ENCODE measurements around the gene DZANK1. TPM values are rescaled to one million over a fixed set of nuclear protein-coding genes. Genes with fewer than 3 reads are reported as not detected.

DZANK1 gene
- polyA plus RNA-seq, 1 donor (not counting 4 experiments of a cell fraction or from before 2014, with no cell fraction given), result 3.0 TPM

DNA sequence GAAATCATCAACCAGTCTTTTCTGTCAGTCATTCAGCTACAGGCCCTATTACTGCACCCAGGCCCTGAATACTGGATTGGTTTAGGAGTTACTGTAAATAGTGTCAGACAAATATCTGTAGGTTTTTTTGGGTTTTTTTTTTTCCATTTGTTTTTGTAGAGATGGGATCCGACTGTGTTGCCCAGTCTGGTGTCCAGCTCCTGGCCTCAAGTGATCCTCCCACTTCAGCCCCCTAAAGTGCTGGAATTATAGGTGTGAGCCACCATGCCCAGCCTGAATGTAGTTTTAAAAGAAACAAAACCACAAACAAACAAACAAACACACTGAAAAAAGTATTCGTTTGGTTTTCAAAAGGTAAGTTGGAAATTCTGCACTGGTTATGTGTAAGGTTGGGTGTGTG is 39.6 kb downstream of the DZANK1 start:
- Histone ChIP-seq H3K36me3 (ENCODE audit: control insufficient read depth in 2 of 2, extremely low read depth in 1 of 2, insufficient read depth in 2 of 2, low read length in 2 of 2) (no peaks in the 10 kb centered on the region), H3K27me3 (ENCODE audit: control insufficient read depth, extremely low read depth, insufficient read depth, low read length) (no peaks in the 10 kb centered on the region), H3K4me2 (ENCODE audit: control insufficient read depth, extremely low read depth, insufficient read depth, low read depth, low read length) (no peak overlapping the region), H3K9ac (ENCODE audit: control insufficient read depth, extremely low read depth, insufficient read depth, low read length) (no peak overlapping the region), H3K4me1 (ENCODE audit: control insufficient read depth, extremely low read depth, insufficient read depth, low read length) (no peaks in the 10 kb centered on the region), H2AFZ (ENCODE audit: control insufficient read depth, low read length) (no peak overlapping the region), H3K9me3 (ENCODE audit: control insufficient read depth, low read depth, low read length) (no peaks in the 10 kb centered on the region), H3K9me1 (ENCODE audit: control insufficient read depth, extremely low read depth, insufficient read depth, low read length) (no peaks in the 10 kb centered on the region), H4K20me1 (ENCODE audit: control insufficient read depth, extremely low read depth, insufficient read depth, low read length) (no peaks in the 10 kb centered on the region), H3K27ac (ENCODE audit: control insufficient read depth, insufficient read depth, low read length) (no peak overlapping the region), H3K4me3 (ENCODE audit: control insufficient read depth in 2 of 3, extremely low read depth in 1 of 3, insufficient read depth in 2 of 3, low read depth in 1 of 3, low read length in 3 of 3) (no peak overlapping the region), H3K79me2 (ENCODE audit: control insufficient read depth, insufficient read depth, low read length) (no peaks in the 10 kb centered on the region)
- dilution Hi-C loops (cut with MboI; ENCODE audit: extremely low pct_ligation_motif_present, low sequenced_read_pairs), result no loop called here
- TF ChIP-seq, protein P1, sequence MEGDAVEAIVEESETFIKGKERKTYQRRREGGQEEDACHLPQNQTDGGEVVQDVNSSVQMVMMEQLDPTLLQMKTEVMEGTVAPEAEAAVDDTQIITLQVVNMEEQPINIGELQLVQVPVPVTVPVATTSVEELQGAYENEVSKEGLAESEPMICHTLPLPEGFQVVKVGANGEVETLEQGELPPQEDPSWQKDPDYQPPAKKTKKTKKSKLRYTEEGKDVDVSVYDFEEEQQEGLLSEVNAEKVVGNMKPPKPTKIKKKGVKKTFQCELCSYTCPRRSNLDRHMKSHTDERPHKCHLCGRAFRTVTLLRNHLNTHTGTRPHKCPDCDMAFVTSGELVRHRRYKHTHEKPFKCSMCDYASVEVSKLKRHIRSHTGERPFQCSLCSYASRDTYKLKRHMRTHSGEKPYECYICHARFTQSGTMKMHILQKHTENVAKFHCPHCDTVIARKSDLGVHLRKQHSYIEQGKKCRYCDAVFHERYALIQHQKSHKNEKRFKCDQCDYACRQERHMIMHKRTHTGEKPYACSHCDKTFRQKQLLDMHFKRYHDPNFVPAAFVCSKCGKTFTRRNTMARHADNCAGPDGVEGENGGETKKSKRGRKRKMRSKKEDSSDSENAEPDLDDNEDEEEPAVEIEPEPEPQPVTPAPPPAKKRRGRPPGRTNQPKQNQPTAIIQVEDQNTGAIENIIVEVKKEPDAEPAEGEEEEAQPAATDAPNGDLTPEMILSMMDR (optimal IDR thresholded peaks at IDR 0.05 in 1 of 3, IDR thresholded peaks at IDR 0.05 in 1 of 3, conservative IDR thresholded peaks at IDR 0.05 in 1 of 3; ENCODE audit: extremely low read depth in 1 of 3, insufficient read depth in 2 of 3, low read length in 3 of 3), result no peak
- no peak for TF ChIP-seq EZH2 (IDR thresholded peaks at IDR 0.05; ENCODE audit: low read length)
- FAIRE-seq (no peak), DNase-seq (ENCODE audit: low read depth, low spot score) (no peak)

DNA sequence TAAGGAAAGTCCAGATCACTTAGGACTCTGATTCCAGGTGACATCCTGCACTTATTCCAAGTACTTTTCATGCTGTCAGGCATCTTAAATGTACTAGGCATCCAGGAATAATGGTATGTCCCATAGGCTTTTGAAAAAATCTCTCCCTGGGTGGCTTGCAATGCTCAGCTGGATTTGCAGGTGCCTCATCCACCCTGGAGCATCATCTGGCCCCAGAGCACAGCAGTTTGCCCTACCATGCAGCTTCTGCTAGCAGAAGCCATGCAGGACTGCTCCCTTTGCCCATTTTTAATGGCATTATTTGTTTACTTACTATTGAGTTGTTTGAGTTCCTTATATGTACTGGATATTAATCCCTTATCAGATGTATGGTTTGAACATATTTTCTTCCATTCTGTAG is 45.2 kb downstream of the DZANK1 start:
- H3K79me2 ChIP-seq (ENCODE audit: control insufficient read depth, insufficient read depth, low read length), result no peaks in the 10 kb centered on the region
- no peak overlapping the region for H3K9ac ChIP-seq (ENCODE audit: control insufficient read depth, extremely low read depth, insufficient read depth, low read length)
- H3K27me3 ChIP-seq (ENCODE audit: control insufficient read depth, extremely low read depth, insufficient read depth, low read length), result no peaks in the 10 kb centered on the region
- H2AFZ ChIP-seq (ENCODE audit: control insufficient read depth, low read length), result no peak overlapping the region
- H4K20me1 ChIP-seq (ENCODE audit: control insufficient read depth, extremely low read depth, insufficient read depth, low read length), result no peaks in the 10 kb centered on the region
- no peaks in the 10 kb centered on the region for H3K36me3 ChIP-seq (ENCODE audit: control insufficient read depth in 2 of 2, extremely low read depth in 1 of 2, insufficient read depth in 2 of 2, low read length in 2 of 2)
- H3K4me2 ChIP-seq (ENCODE audit: control insufficient read depth, extremely low read depth, insufficient read depth, low read depth, low read length), result no peak overlapping the region
- TF ChIP-seq EZH2 (IDR thresholded peaks at IDR 0.05; ENCODE audit: low read length), result no peak
- TF ChIP-seq, protein P1 (optimal IDR thresholded peaks at IDR 0.05 in 1 of 3, IDR thresholded peaks at IDR 0.05 in 1 of 3, conservative IDR thresholded peaks at IDR 0.05 in 1 of 3; ENCODE audit: extremely low read depth in 1 of 3, insufficient read depth in 2 of 3, low read length in 3 of 3), result no peak
- no peak overlapping the region for H3K27ac ChIP-seq (ENCODE audit: control insufficient read depth, insufficient read depth, low read length)
- H3K4me3 ChIP-seq (ENCODE audit: control insufficient read depth in 2 of 3, extremely low read depth in 1 of 3, insufficient read depth in 2 of 3, low read depth in 1 of 3, low read length in 3 of 3), result no peak overlapping the region
- no peaks in the 10 kb centered on the region for H3K9me1 ChIP-seq (ENCODE audit: control insufficient read depth, extremely low read depth, insufficient read depth, low read length)
- H3K4me1 ChIP-seq (ENCODE audit: control insufficient read depth, extremely low read depth, insufficient read depth, low read length), result no peaks in the 10 kb centered on the region
- DNase-seq (ENCODE audit: low read depth, low spot score) (no peak), FAIRE-seq (no peak)
- dilution Hi-C loops (cut with MboI; ENCODE audit: extremely low pct_ligation_motif_present, low sequenced_read_pairs), result no loop called here
- no peaks in the 10 kb centered on the region for H3K9me3 ChIP-seq (ENCODE audit: control insufficient read depth, low read depth, low read length)

All from keratinocyte (primary cell).